Heart right ventricle (tissue), 16 donors: ENCODE measurements around the gene ROR2. TPM values are rescaled to one million over a fixed set of nuclear protein-coding genes. Genes with fewer than 3 reads are reported as not detected.

Source experiments
- ATAC-seq, 8 donors: fragments of 200-7000 bp; cut with Tn5 transposase; one replicate each; pipeline ENCODE4 v1.9.1; 2020; ENCODE audit warnings: mild to moderate bottlenecking in 8 of 8, moderate library complexity in 8 of 8, moderate number of reproducible peaks in 1 of 8
- DNase-seq, 2 donors: peaks; one replicate each; pipeline ENCODE4 v3.0.0-alpha.2; 2020
- H3K27ac ChIP-seq, 10 donors: fragments of 200-600 bp; sonication (generic) in 2 of 10; one replicate each; pipeline versions ENCODE4 v1.5.0 to v1.8.0; 2020 to 2022; ENCODE audit warnings: mild to moderate bottlenecking in 3 of 10
- H3K27me3 ChIP-seq, 7 donors: fragments of 200-600 bp; one replicate each; pipeline ENCODE4 v1.8.0; 2021 to 2022; ENCODE audit warnings: mild to moderate bottlenecking in 2 of 7
- H3K36me3 ChIP-seq, 9 donors: fragments of 200-600 bp; sonication (generic) in 1 of 9; one replicate each; pipeline versions ENCODE4 v1.5.0 to v1.8.0; 2020 to 2022; ENCODE audit warnings: mild to moderate bottlenecking in 2 of 9
- H3K4me1 ChIP-seq, 9 donors: fragments of 200-600 bp; sonication (generic) in 1 of 9; one replicate each; pipeline versions ENCODE4 v1.5.0 to v1.8.0; 2020 to 2022; ENCODE audit warnings: mild to moderate bottlenecking in 4 of 9
- H3K4me3 ChIP-seq, 10 donors: fragments of 200-600 bp; sonication (generic) in 2 of 10; one replicate each; pipeline versions ENCODE4 v1.5.0 to v1.8.0; 2020 to 2022; ENCODE audit warnings: mild to moderate bottlenecking in 7 of 10, moderate library complexity in 2 of 10
- H3K9me3 ChIP-seq, 11 donors: fragments of 200-600 bp in 10 of 11; sonication (generic) in 2 of 11; one replicate each; pipeline versions ENCODE4 v1.5.0 to v1.8.0; 2013 to 2022; ENCODE audit warnings: mild to moderate bottlenecking in 2 of 11, control low read depth in 1 of 11, moderate library complexity in 1 of 11
- WGBS, 2 donors: extraction: QIAGEN DNeasy Blood & Tissue Kit; methylation state at CpG; one replicate each; pipeline ENCODE4 v1.1.7; 2013; ENCODE audit warnings: inconsistent platforms in 1 of 2; 5-methylcytosine and 5-hydroxymethylcytosine counted together
- intact Hi-C, 10 donors: fragments of 100-400 bp; cut with DNase I; formaldehyde crosslinking; loops; one replicate each; pipeline versions ENCODE4 v1.11.1 to v1.14.2; 2022
- polyA plus RNA-seq, 2 donors: library from polyadenylated mRNA; stranded (reverse); fragments of 200-250 nt; gene quantifications; one replicate each; pipeline ENCODE4 v1.2.3, GENCODE V29; 2013
- total RNA-seq, 10 donors: library from RNA; stranded (reverse); fragmentation: NEBNext Ultra II Directional in 3 of 10; extraction: Animal tissue kit (Norgen Biotek cat#: 25700) in 3 of 10; gene quantifications; one replicate each; pipeline versions ENCODE4 v1.2.1 to v1.2.4, GENCODE V29; 2021 to 2023
- TF ChIP-seq, protein P1 (sequence below), 9 donors: fragments of 200-600 bp; sonication (generic) in 2 of 9; IDR thresholded peaks; one replicate each; pipeline versions ENCODE4 v1.5.0 to v1.8.0; 2021 to 2022; ENCODE audit warnings: antibody characterized with exemption in 9 of 9, mild to moderate bottlenecking in 5 of 9, moderate library complexity in 1 of 9
- donor health status: Arrhythmogenic right ventricular cardiomyopathy.
- donor health status: ischemic (EF 13 %, LVEDD 7.1; RV severe dilation, severe dysfunction).
- donor health status: healthy with polysubstance abuse.
- donor health status: DM: no; HTN: yes; CAD: no.
- donor health status: DM: no; HTN: no; CAD: no.
- donor health status: ischemic (EF 25% LVEDD 6.9; RV normal size, moderate dysfunction).
- donor health status: ischemic (EF 25% LVEDD 5.7; RV mildly dilated, moderate dysfunction).
- donor health status: healthy.
- donor health status: DM: yes; HTN: yes; CAD: no.
- donor health status: Ischemic cardiomyopathy.
- donor health status: ischemic (EF 35%, LVEDD 5.7; RV mildly dilated, moderate dysfunction).
- donor health status: nonischemic (EF 11% LVEDD 7.7; RV severe dilation, severe dysfunction).
- donor health status: DM: yes; HTN: yes; CAD: no.
- donor health status: PGD.
- donor health status: ischemic (EF 29% LVEDD 5.4; RV normal size, mild dysfunction).
- donor health status: nonischemic (EF 23%, LVEDD 6.1; RV moderate dilation, normal function).

Gene ROR2
- total and polyA plus RNA-seq, 12 donors, result 0.11 to 1.4 (median 0.47) TPM

DNA sequence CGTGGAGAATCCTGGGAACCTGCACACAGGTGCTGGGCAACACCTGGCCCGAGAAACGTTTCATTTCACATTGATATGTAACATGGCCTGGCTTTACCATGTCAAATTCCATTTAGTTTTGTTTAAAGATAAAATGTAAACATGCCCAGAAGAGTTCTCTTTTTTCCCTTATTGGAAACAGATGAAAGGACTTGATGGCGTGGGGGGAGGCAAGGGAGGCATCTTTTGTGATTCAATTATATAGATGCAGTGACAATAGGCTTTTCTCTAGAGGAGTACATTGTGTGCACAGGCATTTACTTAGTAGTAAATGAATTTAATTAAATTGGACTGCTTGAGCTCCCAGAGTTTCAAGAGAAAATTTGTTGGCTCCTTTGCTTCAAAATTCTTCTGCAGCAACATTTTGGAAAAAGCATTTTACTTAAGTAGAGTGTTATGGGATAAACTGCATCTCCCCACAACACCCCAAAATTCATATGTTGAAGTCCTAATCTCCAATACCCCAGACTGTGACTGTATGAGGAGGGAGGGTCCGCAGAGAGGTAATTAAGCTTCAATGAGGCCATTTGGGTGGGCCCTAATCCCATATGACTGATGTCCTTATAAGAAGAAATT is 272.1 kb downstream of the ROR2 start:
- peaks cover 0 to 18% (median 3%) of the 10 kb centered on the region in 7 donors for H3K27me3 ChIP-seq
- 79 to 80% methylated on average over 5 of the region's 5 CpGs for WGBS, 2 donors
- ATAC-seq, result no peak
- H3K9me3 ChIP-seq, result no peaks in the 10 kb centered on the region
- H3K36me3 ChIP-seq, result no peaks in the 10 kb centered on the region
- DNase-seq, result no peak
- TF ChIP-seq, protein P1, sequence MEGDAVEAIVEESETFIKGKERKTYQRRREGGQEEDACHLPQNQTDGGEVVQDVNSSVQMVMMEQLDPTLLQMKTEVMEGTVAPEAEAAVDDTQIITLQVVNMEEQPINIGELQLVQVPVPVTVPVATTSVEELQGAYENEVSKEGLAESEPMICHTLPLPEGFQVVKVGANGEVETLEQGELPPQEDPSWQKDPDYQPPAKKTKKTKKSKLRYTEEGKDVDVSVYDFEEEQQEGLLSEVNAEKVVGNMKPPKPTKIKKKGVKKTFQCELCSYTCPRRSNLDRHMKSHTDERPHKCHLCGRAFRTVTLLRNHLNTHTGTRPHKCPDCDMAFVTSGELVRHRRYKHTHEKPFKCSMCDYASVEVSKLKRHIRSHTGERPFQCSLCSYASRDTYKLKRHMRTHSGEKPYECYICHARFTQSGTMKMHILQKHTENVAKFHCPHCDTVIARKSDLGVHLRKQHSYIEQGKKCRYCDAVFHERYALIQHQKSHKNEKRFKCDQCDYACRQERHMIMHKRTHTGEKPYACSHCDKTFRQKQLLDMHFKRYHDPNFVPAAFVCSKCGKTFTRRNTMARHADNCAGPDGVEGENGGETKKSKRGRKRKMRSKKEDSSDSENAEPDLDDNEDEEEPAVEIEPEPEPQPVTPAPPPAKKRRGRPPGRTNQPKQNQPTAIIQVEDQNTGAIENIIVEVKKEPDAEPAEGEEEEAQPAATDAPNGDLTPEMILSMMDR (IDR thresholded peaks at IDR 0.05), result no peak
- H3K27ac ChIP-seq, result no peak overlapping the region
- peaks cover 0 to 9% (median 0%) of the 10 kb centered on the region in 9 donors for H3K4me1 ChIP-seq
- intact Hi-C loops, result loop anchor here in 5 of 10 donors (5.0 to 10.0 kb wide), 5 partner anchors 253 to 1283 kb away; partner anchors contain the start of gene NFIL3 (in 1 of the 5)
- no peak overlapping the region for H3K4me3 ChIP-seq

DNA sequence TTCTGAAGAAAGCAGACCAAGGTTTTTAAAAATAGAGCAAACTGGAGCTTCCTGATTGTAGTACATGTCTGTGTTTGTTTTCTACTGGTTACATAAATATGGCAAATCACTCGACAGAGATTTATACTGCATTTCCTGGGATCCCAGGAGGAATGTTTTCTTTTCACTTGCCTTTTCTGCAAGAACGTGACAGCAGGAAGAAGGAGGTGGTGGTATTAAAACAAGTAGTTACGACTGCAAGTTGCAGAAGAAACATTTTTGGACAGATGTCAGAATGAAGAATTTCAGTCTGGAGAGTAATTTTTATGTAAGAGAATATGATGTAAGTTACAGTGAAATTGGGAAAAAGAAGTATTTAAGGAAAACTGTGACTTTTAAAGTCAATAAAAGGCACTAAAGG is 272.7 kb downstream of the ROR2 start:
- no peak for ATAC-seq

DNA sequence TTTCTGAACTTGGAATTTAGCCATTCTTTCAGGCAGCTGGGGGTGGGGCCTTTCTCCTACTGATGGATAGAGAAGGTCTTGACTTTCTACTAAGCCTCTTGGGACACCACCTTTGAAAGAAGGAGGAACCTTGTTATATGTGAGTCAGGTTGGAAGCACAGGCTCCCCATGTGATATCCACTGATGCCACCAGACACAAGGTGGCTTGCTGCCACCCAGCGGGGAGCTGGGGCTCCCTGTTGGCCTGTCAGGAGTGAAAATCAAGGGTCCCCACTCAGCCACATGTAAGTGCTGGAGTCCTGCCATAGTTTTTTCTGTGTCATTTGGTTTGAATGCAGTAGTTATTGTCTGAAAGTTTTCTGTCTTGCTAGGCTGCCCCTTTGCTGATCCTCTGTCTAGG is 274.0 kb downstream of the ROR2 start:
- DNase-seq (no peak), ATAC-seq (peak in 2 of 8 donors; percentile 35 to 52)
- Histone ChIP-seq H3K27me3 (peaks cover 0 to 5% (median under 1%) of the 10 kb centered on the region in 7 donors), H3K4me3 (no peak overlapping the region), H3K36me3 (no peaks in the 10 kb centered on the region), H3K4me1 (no peaks in the 10 kb centered on the region), H3K9me3 (no peaks in the 10 kb centered on the region), H3K27ac (no peak overlapping the region)
- 58 to 83% methylated on average over 1 of the region's 1 CpG for WGBS, 2 donors
- intact Hi-C loops, result loop anchor here in 5 of 10 donors (5.0 to 10.0 kb wide), 5 partner anchors 251 to 1281 kb away; partner anchors contain the start of gene NFIL3 (in 1 of the 5)
- TF ChIP-seq, protein P1 (IDR thresholded peaks at IDR 0.05), result peak in 5 of 9 donors; percentile 17 to 44 (median 36)

More for the DNA sequence above, 272.7 kb downstream of the ROR2 start:
- Histone ChIP-seq H3K27ac (no peak overlapping the region), H3K36me3 (no peaks in the 10 kb centered on the region), H3K4me3 (no peak overlapping the region), H3K4me1 (peaks cover 0 to 9% (median 0%) of the 10 kb centered on the region in 9 donors), H3K27me3 (peaks cover 0 to 12% (median 3%) of the 10 kb centered on the region in 7 donors), H3K9me3 (no peaks in the 10 kb centered on the region)
- 35 to 47% methylated on average over 3 of the region's 3 CpGs for WGBS, 2 donors
- TF ChIP-seq, protein P1 (IDR thresholded peaks at IDR 0.05), result no peak
- no peak for DNase-seq
- intact Hi-C loops, result loop anchor here in 5 of 10 donors (5.0 to 10.0 kb wide), 5 partner anchors 253 to 1283 kb away; partner anchors contain the start of gene NFIL3 (in 1 of the 5)

DNA sequence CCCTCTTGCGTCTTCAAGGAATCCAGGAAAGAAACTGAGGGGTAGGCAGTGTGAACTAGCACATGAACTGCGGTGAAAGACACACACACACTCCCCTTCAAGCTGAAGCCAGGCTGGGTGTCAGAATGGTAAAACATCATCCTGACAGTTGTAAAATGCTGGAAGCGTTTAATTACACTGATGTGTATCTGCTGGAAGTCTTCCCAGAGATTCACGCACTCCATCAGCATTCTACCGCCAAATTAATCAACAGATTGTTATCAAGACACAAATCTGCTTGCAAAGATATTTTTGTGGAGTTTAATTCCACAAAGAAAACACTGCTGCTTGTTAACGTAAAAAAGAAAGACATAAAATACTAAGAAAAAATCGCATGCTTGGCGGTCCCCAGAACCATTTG is 285.4 kb downstream of the ROR2 start:
- H3K36me3 ChIP-seq, result no peaks in the 10 kb centered on the region
- TF ChIP-seq, protein P1 (IDR thresholded peaks at IDR 0.05), result no peak
- H3K4me1 ChIP-seq, result no peaks in the 10 kb centered on the region
- H3K4me3 ChIP-seq, result no peak overlapping the region
- no peak overlapping the region for H3K27ac ChIP-seq
- no peaks in the 10 kb centered on the region for H3K9me3 ChIP-seq
- 80 to 86% methylated on average over 8 of the region's 8 CpGs for WGBS, 2 donors
- ATAC-seq, result no peak
- no peak for DNase-seq
- no peaks in the 10 kb centered on the region for H3K27me3 ChIP-seq
- intact Hi-C loops, result loop anchor here in 1 of 10 donors (10.0 kb wide), 1 partner anchor 80 kb away; no protein-coding TSS in a partner anchor
